DMS 273 (cell line): ENCODE measurements around the gene HNRNPUL1.
"Not testable (repeated sequence)": the region's sequence is repeated elsewhere in the genome, so short reads cannot be mapped to it uniquely, and the experiment has no call there.

Source experiments
- DNase-seq: peaks from one replicate; lab custom pipeline; 2025; ENCODE audit not compliant: unreplicated experiment; lab: John Stamatoyannopoulos, UW

The HNRNPUL1 gene

DNA sequence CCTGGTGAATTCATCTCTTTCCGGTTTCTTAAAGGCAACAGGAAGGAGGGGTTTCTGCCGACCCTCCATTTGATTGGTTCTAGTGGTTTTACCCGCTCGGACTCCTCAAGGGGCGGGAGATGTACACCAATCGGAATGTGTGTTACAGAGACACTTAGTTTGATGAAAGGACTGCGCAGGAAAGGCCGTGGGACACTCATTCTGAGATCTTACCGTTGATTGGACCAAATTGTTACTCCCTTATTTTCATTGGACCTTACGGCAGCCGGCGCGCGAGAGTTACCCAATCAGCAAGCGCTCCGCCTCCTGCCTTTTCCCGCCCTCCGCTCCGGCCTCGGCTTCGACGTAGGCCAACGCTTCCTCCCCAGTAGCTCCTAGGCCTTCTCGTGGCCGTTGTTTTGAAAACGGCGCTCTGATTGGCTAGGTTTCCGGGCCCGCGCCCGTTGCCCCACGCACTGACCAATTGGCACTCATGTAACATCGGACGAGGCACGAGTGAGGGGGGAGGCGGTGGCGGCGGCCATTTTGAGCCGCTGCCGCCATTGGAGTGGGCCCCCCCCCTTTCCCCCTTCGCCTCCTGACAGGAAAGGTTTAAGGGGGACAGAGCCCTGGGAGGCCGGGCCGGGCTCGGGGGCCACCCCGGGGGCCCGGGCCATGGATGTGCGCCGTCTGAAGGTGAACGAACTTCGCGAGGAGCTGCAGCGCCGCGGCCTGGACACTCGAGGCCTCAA, at the start of gene HNRNPUL1:
TSS of gene HNRNPUL1 (plus strand) at position 523 of the 731 bp plus-strand sequence. CDS start at position 655, 132 bp downstream.
- DNase-seq = peak; percentile 100

DNA sequence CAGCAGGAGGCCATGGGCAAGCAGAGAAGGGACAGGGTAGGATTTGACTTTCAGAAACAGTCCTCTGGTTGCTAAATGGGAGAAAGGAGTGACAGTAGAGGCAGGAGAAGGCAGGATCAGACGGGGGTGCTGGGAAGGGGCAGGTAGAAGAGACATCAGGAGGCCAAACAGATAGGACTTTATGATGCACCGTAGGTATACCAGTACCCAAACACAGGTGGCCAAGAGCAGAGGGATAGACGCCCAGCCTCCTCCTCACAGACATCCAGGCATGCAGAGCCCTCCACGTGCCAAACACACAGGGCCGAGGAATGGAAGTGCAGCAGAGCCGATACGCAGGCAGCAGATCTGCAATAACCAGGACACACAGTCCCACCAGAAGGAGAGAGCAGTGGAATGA, 46.4 kb upstream of the HNRNPUL1 start:
- DNase-seq = no peak

DNA sequence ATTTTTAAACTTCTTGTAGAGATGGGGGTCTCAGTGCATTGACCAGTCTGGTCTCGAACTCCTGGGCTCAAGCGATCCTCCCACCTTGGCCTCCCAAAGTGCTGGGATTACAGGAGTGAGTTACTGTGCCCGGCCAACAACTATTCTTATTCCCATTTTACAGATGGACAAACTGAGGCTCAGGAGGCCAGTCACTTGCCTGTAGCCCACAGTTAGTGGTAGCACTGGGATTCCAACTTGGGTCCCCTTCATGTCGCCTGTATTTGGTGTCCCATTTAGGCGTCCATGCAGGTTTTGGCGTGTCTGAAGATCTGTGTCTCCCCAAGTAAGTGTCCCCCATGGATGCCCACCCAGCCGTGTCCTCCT, 45.9 kb upstream of the HNRNPUL1 start:
- DNase-seq = no peak

DNA sequence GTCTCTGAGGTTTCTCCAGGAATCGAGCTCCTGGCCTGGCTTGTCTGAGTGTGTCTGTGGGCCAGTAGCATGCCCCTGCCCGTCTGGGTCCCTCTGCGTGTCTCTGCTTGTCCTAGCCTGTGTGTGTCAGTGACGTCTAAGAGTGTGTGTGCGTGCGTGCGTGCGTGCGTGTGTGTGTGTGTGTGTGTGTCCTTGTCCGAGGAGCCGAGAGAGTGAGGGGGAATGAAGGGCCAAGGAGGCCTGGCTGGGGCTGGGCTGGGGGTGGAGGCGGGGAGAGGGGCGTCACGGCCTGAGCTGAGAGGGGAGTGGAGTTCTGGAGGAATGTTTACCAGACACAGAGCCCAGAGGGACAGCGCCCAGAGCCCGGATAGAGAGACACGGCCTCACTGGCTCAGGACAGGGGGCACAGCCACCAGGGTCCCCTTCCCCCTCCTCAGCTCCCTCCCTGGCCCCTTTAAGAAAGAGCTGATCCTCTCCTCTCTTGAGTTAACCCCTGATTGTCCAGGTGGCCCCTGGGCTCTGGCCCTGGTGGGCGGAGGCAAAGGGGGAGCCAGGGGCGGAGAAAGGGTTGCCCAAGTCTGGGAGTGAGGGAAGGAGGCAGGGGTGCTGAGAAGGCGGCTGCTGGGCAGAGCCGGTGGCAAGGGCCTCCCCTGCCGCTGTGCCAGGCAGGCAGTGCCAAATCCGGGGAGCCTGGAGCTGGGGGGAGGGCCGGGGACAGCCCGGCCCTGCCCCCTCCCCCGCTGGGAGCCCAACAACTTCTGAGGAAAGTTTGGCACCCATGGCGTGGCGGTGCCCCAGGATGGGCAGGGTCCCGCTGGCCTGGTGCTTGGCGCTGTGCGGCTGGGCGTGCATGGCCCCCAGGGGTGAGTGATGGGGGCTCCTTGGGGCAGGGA, 45.3 kb upstream of the HNRNPUL1 start, which contains the start of gene AXL:
TSS of gene AXL (plus strand) at position 609 of the 893 bp plus-strand sequence. CDS start at position 779, 170 bp downstream.
- DNase-seq = no peak

DNA sequence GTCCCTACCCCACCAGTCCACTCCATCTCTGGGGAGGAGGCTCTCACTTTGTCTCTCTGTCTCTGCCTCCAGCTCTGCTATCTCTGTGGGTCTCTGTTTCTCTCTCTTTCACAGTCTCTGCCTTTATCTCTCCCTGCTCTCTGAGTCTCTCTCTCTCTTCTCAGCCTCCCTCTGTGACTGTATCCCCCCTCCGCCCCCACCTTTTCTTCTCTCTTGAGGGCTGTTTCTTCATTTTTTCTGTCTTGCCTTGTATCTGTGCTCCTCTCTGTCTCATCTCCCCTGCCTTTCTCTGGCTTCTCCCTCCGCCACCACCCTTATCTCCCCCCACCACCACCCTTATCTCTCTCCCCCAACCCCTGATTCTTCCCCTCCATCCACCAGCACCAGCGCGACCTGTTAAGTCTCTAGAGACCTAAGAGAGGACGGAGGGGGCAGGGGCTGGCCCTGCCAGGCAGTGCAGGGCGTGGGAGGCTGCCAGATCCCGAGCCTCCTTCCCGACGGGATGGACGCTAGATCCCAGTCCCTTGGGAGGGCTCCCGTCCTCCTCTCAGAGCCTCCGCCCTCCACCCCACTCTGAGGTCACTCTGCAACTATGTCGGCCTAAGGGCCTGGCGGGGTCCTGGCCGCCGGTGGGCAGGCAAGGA, 44.1 kb upstream of the HNRNPUL1 start:
- no peak for DNase-seq

DNA sequence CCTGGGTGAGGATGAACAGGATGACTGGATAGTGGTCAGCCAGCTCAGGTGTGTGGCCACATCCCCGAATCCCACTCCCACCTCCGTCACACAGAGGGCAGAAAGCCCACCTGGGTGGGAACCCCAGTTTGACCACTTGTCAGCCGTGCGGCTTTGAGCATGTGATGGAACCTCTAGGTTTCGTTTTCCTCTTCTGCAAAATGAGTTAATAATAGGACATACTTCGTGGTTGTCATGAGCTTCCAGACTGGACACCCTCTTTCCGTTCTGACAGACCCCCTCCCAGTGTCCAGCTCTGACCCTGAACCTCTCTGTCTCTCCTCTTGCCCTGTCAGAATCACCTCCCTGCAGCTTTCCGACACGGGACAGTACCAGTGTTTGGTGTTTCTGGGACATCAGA, 43.4 kb upstream of the HNRNPUL1 start:
- DNase-seq = no peak

DNA sequence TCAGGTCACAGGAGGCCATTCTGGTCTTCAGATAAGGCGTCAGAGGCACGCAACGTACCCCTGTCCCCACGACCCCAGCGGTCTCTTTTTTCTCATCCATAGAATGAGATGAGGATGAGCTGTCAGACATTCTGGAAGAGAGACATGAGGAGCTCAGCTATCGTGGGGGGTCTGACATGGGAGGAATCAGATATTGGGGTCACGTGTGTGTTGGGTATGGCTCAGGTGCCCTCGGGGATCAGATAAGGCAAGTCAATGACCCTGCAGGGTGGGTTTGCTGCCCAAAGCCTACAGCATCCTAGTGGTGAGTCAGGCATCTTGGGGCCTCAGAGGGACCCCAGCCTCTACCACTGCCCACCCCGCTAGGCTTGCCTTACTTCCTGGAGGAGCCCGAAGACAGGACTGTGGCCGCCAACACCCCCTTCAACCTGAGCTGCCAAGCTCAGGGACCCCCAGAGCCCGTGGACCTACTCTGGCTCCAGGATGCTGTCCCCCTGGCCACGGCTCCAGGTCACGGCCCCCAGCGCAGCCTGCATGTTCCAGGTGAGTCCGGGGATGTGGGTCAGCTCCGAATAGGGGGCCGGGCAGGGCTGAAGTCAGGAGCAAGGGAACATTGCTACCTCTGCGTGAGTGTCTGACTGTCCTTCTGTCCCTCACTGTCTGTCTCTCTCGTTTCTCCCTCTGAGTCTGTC, 42.5 kb upstream of the HNRNPUL1 start:
- DNase-seq = no peak

DNA sequence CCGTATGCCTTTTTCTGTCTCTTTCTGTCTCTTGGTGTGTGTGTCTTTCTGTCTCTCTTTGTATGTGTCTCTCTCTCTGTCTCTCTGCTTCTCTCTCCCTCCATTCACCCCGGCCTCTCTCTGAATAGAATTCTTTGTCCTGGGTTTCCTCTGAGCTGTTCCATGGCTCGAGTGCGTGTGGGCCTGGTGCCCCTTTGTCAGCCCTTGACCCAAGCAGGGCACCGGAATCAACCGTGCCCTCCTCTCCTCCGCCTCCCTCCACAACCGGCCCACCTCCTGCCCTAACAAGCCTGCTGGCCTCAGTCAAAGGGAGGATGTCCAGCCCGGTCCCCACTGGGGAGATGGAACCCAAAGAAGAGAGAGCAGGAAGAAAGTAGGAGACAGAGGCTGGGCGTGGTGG, 41.9 kb upstream of the HNRNPUL1 start:
- DNase-seq = no peak

DNA sequence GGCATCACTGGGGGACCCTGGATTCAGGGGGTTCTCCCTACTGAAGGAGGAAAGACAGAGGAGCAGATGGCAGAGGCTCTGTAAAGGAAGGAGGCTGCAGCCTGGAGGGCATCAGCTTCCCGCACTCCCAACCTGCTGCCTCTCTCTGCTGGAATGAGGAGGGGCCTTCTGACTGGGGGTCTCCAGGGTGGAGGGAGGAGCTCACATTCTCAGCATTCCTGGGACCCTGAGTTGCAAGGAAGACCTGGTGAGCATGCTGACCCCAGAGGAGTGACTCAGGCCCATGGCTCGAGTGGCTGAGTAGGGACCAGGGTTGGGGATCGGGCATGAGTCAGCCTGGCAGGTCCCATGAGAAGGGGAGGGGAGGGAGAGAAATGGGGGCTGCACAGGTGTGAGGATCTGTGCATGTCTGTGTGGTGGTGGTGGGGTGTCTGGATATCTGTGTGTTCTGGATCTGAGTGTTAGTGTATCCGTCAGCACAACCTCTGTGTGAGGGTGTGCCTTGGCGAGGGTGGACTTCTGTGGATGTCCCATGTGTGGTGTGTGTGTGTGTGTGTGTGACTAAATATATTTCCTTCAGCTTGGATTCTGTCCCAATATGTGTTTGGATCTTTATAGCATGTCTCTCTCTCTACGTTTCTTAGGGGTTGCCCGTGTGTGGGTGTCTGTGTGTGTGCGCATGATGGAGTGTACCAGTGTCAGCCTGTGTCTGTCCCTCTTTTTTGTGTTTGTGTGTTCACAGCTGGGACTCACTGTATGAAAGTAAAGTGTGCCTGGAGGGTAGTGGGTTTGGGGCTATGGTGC, 40.5 kb upstream of the HNRNPUL1 start:
- DNase-seq = no peak

DNA sequence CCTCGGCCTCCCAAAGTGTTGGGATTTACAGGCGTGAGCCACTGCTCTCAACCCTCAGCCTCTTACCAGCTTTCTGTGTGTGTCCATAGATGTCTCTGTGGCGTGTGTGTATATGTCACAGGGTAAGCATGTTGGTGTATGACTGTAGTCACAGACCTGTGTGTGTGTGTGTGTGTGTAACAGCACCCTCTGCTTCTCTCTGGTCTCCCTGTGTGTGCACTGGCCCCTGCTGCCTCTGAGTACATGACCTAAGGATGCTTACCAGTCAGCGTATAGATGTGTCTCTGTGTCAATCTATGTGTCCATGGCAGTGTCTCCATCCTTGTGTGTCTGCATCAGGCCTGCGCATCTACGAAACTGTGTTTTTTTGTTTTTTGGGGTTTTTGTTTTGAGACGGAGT, 39.5 kb upstream of the HNRNPUL1 start:
- no peak for DNase-seq

DNA sequence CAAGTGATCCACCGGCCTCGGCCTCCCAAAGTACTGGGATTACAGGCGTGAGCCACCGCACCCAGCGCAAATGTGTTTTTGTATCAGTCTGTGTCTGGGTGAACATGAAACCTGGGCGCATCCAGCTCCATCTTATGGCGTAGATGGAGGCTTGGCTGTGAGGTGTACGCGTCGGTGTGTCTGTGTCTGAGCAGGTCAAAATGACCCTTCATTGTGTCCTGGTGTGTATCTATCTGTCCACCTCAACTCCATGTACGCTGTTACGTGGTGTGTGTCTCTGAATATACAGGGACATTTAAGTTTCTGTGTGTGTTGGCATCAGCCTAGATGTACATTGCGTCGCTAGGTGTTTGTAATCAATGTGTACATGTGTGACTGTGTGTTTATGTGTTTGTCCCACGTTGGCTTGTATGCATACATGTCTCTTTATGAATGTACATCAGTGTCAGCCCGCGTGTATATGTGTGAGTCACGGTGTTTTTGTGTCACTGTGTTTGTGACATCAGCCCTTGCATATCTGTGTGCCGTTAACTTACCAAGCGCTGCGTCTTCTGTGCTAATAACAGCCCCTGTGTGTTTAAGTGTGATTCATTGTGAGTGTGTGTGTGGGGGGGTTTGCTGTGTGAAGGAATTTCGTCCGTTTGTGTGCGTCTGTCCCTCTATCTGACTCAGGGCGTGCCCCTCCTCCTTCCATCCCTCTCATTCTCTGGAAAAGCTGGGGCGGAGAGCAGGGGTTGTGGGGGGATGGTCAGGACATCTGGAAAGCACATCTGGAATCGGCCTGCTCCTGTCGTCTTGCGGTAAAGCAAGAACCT, 38.7 kb upstream of the HNRNPUL1 start:
- no peak for DNase-seq

DNA sequence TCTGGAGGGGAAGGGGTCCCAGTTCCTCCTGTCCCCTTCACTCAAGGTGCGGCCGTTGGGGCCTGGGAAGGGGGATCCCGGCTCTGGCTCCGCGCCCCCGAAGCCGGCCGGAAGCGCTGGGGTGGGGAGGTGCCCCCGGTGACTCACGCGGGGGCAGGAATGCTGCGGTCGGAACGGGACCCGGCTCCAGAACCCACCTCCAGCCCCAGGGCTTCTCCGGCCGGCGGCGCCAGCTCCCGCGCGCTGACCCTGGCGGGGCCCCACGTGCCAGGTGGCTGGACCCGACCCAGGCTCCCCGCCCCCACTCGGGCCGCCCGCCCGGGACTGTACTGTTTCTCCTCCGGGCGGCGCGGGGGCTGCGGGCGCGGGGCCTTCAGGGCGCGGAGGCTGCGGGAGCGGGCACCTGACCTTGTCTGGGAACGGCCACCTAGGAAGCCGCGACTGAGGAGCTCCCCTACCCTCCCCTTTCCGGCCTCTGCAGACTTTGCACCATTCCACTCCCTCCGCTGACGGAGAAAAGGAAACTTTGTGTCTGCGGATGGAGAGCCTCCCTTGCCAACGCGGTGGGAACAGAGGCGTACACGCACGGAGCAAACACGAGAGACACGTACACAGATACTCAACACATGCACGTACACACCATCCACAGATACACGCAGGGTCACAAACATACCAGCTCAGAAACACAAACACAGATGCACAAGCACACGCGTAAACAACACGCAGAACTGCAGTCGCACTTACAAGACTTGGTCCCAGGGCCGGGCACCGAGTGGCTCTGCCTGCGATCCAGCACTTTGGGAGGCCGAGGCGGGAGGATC, 37.9 kb upstream of the HNRNPUL1 start:
- DNase-seq = peak; percentile 37

DNA sequence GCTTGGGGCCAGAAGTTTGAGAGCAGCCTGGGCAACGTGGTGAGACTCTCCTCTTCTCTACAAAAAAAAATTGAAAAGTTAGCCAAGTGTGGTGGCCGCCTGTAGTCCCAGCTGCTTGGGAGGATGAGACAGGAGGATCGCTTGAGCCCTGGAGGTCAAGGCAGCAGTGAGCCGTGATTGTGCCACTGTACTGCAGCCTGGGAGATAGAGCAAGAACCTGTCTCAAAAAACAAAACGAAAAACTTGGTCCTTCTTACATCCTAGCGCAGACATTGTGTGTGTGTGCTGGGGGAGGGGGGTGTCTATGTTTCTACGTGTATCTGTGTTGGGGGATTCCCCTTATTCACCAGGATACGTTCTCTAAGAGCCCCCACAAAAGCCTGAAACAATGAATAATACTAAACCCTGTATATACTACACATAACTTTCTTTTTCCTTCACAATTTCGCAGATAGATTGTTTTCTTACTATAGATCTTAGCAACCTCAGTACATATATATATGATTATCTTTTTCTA, 37.2 kb upstream of the HNRNPUL1 start:
- DNase-seq = no peak

DNA sequence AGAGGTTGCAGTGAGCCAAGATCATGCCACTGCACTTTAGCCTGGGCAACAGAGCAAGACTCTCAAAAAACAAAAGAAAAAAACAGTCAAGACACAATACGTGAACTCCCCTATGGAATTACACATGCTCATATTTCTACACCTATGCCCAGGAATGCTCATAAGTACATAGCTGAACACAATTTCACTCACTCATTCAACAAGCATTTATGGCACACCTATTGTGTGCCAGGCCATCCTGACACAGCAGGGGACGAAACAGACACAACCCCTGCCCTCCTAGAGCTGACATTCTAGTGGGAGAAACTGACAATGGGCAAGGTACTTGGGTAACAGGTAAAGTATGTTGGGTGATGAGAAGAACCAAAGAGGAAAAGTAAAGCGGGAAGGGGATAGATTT, 35.7 kb upstream of the HNRNPUL1 start:
- DNase-seq = no peak

DNA sequence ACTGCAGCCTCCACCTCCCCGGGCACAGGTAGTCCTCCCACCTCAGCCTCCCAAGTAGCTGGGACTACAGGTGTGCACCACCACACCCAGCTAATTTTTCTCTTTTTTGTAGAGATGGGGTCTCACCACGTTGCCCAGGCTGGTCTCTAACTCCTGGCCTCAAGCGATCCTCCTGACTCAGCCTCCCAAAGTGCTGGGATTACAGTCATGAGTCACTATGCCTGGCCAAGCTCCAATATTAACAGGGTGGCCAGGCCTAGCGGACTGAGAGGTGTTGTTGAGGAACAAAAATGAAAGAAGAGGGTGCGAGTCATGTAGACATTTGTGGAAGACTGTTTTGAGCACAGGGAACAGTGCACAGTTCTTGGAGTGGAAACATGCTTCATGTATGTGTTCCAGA, 34.8 kb upstream of the HNRNPUL1 start:
- DNase-seq = not testable (repeated sequence)

DNA sequence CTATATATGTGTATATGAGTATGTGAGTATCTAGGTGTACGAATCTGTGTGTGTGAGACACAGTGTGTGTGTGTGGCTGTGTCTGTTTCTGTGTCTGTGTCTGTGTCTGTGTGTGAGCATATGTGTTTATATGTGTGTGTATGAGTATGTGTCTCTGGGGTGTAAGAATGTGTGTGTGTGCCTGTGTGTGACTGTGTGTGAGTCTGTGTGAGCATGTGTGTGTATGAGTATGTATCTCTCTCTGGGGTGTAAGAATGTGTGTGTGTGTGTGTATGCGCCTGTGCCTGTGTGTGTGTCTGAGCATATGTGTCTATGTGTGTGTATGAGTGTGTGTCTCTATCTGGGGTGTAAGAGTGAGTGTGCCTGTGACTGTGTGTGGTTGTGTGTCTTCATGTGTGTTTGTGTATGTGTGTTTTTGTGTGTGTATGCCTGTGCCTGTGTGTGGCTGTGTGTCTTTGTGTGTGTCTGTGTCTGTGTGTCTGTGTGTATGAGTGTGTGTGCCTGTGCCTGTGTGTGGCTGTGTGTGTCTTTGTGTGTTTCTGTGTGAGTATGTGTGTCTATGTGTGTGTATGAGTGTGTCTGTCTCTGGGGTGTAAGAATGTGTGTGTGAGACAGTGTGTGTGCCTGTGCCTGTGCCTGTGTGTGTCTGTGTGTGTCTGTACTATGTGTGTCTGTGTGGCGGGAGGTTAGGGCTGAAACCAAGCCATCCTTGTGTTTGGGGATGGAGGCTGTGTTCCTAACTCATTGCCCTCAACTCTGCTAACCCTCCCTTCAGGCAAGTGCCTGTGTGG, 33.9 kb upstream of the HNRNPUL1 start:
- DNase-seq = no peak

DNA sequence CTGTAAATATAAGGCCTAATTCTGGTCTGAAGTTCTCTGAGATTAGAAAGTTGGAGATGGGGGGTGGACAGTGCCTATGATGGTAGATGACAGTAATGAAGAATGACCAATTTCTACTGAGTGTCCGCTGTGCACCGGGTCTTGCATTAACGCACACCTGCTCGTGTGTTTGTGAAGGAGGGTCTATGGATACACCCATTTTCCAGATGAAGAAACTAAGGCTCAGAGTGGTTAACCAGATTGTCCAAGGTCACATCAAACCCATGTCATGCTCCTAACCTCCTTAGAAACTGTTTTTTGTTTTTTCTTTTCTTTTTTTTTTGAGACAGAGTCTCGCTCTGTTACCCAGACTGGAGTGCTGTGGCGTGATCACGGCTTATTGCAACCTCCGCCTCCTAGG, 31.5 kb upstream of the HNRNPUL1 start:
- no peak for DNase-seq
